Measurements from ENCODE around the gene SNHG17.
"Not testable (repeated sequence)": the region's sequence is repeated elsewhere in the genome, so short reads cannot be mapped to it uniquely, and the experiment has no call there.

The SNHG17 gene

GRCh38 chr20:38447251-38447661, 12.1 kb upstream of the SNHG17 start:
- DNase-seq = no peak

GRCh38 chr20:38446441-38447209, 11.5 kb upstream of the SNHG17 start:
- peak; percentile 92 for DNase-seq

- DNase-seq = no peak
Measured at GRCh38 chr20:38445901-38446425, 10.8 kb upstream of the SNHG17 start.

GRCh38 chr20:38445381-38445796, 10.3 kb upstream of the SNHG17 start:
- no peak for DNase-seq

GRCh38 chr20:38441916-38442315, 6.8 kb upstream of the SNHG17 start:
- no peak for DNase-seq

- not testable (repeated sequence) for DNase-seq
Measured at GRCh38 chr20:38441110-38441509, 6.0 kb upstream of the SNHG17 start.

- DNase-seq = no peak
Measured at GRCh38 chr20:38437796-38438195, 2.7 kb upstream of the SNHG17 start.

GRCh38 chr20:38435555-38435939, 419 bp upstream of the SNHG17 start:
- DNase-seq = no peak

GRCh38 chr20:38434301-38434741, 807 bp downstream of the SNHG17 start:
- peak; percentile 27 for DNase-seq

GRCh38 chr20:38433304-38433972, 1.7 kb downstream of the SNHG17 start:
- DNase-seq = no peak

- not testable (repeated sequence) for DNase-seq
Measured at GRCh38 chr20:38432870-38433269, 2.3 kb downstream of the SNHG17 start.

- no peak for DNase-seq
Measured at GRCh38 chr20:38432292-38432691, 2.8 kb downstream of the SNHG17 start.

GRCh38 chr20:38430679-38431325, 4.3 kb downstream of the SNHG17 start:
- DNase-seq = no peak

- no peak for DNase-seq
Measured at GRCh38 chr20:38429301-38429700, 5.8 kb downstream of the SNHG17 start.

GRCh38 chr20:38428800-38429199, 6.3 kb downstream of the SNHG17 start:
- DNase-seq = no peak

GRCh38 chr20:38427655-38428023, 7.5 kb downstream of the SNHG17 start:
- DNase-seq = no peak

GRCh38 chr20:38426006-38426897, 8.9 kb downstream of the SNHG17 start:
- DNase-seq = no peak

GRCh38 chr20:38424401-38424800, 10.7 kb downstream of the SNHG17 start:
- DNase-seq = no peak

- no peak for DNase-seq
Measured at GRCh38 chr20:38423541-38423940, 11.6 kb downstream of the SNHG17 start.

- no peak for DNase-seq
Measured at GRCh38 chr20:38421915-38422314, 13.2 kb downstream of the SNHG17 start.

GRCh38 chr20:38420388-38421085, 14.6 kb downstream of the SNHG17 start:
- no peak for DNase-seq

Measured in activated CD4-positive, alpha-beta T cell treated with anti-CD3 and anti-CD28 coated beads, Interleukin-2, amount 50 U/mL, for 16 hours (primary cell).